ES-I3 (cell line): ENCODE measurements around the gene ZNF138.
"Not testable (repeated sequence)": the region's sequence is repeated elsewhere in the genome, so short reads cannot be mapped to it uniquely, and the experiment has no call there.

Experiments used
- H3K36me3 ChIP-seq: 2 replicates; pipeline ENCODE4 v1.6.1; 2013; ENCODE audit warnings: mild to moderate bottlenecking, low read length, control low read depth, moderate library complexity; ENCODE audit not compliant: insufficient read depth
- H3K4me1 ChIP-seq: 2 replicates; pipeline ENCODE4 v1.6.1; 2013; ENCODE audit warnings: mild to moderate bottlenecking, control low read depth, low read length; ENCODE audit not compliant: insufficient read depth
- H3K9ac ChIP-seq: 2 replicates; pipeline ENCODE4 v1.6.1; 2013; ENCODE audit warnings: low read depth, mild to moderate bottlenecking, low read length, moderate library complexity
- H3K9me3 ChIP-seq: 2 replicates; pipeline ENCODE4 v1.6.1; 2013; ENCODE audit warnings: mild to moderate bottlenecking, low read length, moderate library complexity; ENCODE audit not compliant: control insufficient read depth, insufficient read depth

ZNF138 gene

GRCh38 chr7:64863530-64863929 is 69.3 kb downstream of the ZNF138 start:
- not testable (repeated sequence) for H3K4me1 ChIP-seq, H3K9me3 ChIP-seq, H3K9ac ChIP-seq, H3K36me3 ChIP-seq

DNA sequence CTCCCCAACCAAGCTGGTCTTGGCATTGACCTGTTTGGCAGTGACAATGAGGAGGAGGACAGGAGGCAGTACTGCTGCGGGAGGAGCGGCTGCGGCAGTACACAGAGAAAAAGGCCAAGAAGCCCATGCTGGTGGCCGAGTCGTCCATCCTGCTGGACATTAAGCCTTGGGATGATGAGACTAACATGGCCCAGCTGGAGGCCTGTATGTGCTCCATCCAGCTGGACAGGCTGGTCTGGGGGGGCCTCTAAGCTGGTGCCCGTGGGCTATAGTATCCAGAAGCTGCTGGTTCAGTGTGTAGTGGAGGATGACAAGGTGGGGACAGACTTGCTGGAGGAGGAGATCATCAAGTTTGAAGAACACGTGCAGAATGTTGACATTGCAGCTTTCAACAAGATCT is 69.7 kb downstream of the ZNF138 start:
- H3K4me1 ChIP-seq: no peaks in the 10 kb centered on the region
- H3K9me3 ChIP-seq: no peaks in the 10 kb centered on the region
- H3K36me3 ChIP-seq: no peaks in the 10 kb centered on the region
- H3K9ac ChIP-seq: no peak overlapping the region

- no peak overlapping the region for H3K9ac ChIP-seq
- no peaks in the 10 kb centered on the region for H3K36me3 ChIP-seq
- H3K9me3 ChIP-seq: no peaks in the 10 kb centered on the region
- no peaks in the 10 kb centered on the region for H3K4me1 ChIP-seq
These were observed 73.7 kb downstream of the ZNF138 start for GRCh38 chr7:64867863-64868440.

- Histone ChIP-seq H3K9ac (no peak overlapping the region), H3K9me3 (no peaks in the 10 kb centered on the region), H3K36me3 (no peaks in the 10 kb centered on the region), H3K4me1 (no peaks in the 10 kb centered on the region)
These were observed 74.3 kb downstream of the ZNF138 start for GRCh38 chr7:64868499-64868898.

GRCh38 chr7:64869121-64869725 is 75.0 kb downstream of the ZNF138 start:
- no peaks in the 10 kb centered on the region for H3K9me3 ChIP-seq
- H3K36me3 ChIP-seq: no peaks in the 10 kb centered on the region
- H3K4me1 ChIP-seq: no peaks in the 10 kb centered on the region
- no peak overlapping the region for H3K9ac ChIP-seq

DNA sequence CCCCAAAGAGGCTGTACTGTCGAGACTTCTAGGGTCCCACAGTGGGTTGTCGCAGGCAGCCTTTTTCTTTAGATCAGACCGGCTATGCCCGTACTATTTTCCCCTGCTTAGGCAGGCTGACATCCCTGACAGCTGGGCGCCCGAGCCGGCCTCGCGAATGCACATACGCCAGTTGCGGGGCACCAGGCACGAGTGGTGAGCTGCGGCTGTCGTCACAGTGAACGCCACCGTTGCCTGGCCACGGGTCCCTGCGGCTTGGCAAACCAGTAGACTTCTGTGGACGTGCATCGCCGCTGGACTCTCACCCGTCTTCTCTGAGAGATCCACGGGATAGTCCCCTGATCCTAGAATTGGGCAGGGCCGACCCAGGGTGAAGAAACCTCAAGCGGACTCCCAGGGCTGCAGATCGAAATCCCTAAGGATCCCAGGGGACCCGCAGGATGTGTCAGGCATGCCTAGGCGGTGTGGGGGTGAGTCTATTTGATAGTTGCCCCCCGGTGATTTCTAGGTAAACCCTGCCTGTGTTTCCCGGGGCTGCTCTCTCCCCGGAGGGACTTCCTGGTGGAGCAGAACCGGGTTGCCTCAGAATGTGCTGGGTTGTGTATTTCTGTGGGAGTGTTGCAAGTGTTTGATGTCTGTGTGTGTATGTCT is 75.8 kb downstream of the ZNF138 start:
- H3K4me1 ChIP-seq: no peaks in the 10 kb centered on the region
- H3K9ac ChIP-seq: no peak overlapping the region
- H3K36me3 ChIP-seq: no peaks in the 10 kb centered on the region
- H3K9me3 ChIP-seq: no peaks in the 10 kb centered on the region

DNA sequence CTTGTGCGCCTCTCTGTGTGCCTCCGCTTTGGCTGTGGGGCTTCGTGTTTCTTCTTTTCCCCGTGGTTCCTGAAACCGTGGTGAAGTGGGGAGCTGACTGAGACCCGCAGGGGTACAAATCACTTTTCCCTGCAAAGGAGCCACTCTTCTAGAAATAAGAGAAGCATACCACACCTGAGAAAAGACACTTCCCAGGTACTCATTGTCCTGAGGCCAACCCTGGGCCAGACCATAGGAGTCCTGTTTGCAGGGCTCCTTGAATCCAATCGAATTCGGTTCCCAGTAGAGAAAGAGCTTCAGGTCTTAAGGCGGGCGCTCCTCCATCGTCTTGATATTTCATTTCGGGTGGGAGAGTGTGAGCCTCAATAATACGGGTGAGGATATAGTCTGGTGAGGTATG is 76.4 kb downstream of the ZNF138 start:
- Histone ChIP-seq H3K36me3 (no peaks in the 10 kb centered on the region), H3K4me1 (no peaks in the 10 kb centered on the region), H3K9me3 (no peaks in the 10 kb centered on the region), H3K9ac (no peak overlapping the region)

DNA sequence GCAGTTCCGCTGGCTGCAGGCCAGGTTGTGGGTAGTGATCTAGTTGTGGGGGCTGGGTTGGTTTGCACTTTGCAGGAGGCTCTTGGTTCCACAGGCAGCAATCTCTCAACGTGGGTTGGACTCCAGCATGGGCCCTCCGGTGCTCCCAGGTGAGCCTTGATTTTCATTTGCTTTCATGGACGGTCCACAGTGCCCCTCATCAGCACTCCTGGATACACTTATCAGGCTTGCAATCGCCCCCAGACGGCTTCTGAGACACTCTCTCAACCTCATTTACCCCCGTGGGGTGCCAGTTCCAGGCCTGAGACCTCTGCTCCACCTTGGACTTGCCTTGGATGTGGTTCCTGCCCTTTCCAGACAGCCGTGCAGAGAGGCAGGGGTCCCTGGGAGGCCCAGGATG is 77.5 kb downstream of the ZNF138 start:
- no peaks in the 10 kb centered on the region for H3K9me3 ChIP-seq

DNA sequence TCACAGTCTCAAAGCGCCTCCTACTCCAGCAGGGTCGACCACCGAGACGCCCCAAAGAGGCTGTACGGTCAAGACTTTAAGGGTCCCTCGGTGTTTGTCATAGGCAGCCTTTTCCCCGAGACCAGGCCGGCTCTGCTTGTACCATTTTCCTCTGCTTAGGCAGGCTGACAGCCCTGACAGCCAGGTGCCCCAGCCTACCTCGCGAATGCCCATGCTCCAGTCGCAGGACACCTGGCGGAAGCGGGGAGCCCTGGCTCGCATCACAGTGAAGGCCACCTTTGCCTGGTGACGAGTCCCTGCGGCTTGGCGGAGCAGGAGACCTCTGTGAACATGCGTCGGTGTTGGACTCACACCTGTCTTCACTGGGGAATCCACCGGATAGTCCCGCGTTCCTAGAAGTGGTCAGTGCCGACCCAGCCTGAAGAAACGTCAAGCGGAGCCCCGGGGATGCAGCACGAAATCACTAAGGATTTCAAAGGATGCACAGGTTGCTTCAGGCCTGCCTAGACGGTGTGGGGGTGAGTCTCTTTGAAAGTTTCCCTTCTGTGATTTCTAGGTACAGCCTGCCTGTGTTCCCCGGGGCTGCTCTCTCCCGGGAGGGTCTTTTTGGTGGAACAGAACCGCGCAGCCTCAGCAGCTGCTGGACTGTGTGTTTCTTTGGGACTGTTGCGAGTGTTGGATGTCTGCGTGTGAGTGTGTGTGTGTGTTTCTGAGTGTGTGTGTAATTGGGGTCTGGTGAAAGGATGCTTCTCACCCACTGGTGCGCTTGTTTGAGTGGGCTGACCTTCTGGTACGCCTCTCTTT is 78.3 kb downstream of the ZNF138 start:
- H3K4me1 ChIP-seq: no peaks in the 10 kb centered on the region
- H3K9ac ChIP-seq: no peak overlapping the region
- no peaks in the 10 kb centered on the region for H3K36me3 ChIP-seq
- H3K9me3 ChIP-seq: no peaks in the 10 kb centered on the region

More for the DNA sequence above, 77.5 kb downstream of the ZNF138 start:
- Histone ChIP-seq H3K9ac (no peak overlapping the region), H3K4me1 (no peaks in the 10 kb centered on the region), H3K36me3 (no peaks in the 10 kb centered on the region)

DNA sequence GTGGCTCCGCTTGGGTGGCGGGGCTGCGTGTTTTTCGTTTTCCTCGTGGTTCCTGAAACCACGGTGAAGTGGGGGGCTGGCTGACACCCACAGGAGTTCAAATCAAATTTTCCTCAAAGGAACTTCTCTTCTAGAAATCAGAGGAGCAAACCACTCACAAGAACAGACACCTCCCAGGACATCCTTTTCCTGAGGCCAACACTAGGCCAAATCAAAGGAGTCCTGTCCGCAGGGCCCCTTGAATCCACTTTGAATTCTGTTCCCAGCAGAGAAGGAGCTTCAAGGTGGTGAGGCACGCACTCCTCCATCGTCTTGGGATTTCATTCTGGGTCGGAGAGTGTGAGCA is 78.9 kb downstream of the ZNF138 start:
- Histone ChIP-seq H3K9me3 (no peaks in the 10 kb centered on the region), H3K36me3 (no peaks in the 10 kb centered on the region), H3K4me1 (no peaks in the 10 kb centered on the region), H3K9ac (no peak overlapping the region)

DNA sequence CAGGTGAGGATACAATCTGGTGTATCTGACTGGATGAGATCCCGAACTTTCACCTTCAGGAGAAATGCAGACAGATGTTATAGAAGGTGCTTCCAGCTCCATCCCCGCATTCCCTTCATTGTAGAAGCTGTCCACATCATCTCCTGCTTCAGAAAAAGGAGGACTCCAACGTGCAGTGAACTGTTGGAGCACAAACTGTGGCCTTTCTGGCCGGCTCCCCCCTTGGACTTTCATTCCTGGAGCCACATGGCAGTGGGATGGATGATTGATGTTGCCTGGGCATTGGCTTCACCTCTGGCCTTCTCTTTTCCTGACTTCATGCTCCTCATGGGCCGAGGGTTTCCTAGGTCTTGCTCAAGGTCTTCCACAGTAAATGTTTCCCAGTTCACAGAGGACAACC is 79.3 kb downstream of the ZNF138 start:
- Histone ChIP-seq H3K9ac (no peak overlapping the region), H3K9me3 (no peaks in the 10 kb centered on the region), H3K36me3 (no peaks in the 10 kb centered on the region), H3K4me1 (no peaks in the 10 kb centered on the region)

DNA sequence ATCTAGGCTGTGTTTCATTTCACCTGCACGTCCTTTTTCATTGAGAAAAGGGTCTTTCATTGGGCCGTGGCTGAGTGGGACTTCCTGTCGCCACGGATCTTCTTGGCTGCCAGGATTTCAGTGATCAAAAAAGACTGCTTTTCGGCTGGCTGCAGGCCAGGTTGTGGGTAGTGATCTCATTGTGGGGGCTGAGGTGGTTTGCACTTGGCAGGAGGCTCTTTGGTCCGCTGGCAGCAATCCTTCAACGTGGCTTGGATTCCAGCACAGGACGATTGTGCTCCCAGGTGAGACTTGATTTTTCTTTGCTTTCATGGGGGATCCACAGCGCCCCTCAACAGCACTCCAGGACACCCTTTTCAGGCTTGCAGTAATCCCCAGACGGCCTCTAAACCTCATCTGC is 79.9 kb downstream of the ZNF138 start:
- no peaks in the 10 kb centered on the region for H3K4me1 ChIP-seq
- H3K36me3 ChIP-seq: no peaks in the 10 kb centered on the region
- H3K9me3 ChIP-seq: no peaks in the 10 kb centered on the region
- no peak overlapping the region for H3K9ac ChIP-seq

GRCh38 chr7:64874562-64875250 is 80.5 kb downstream of the ZNF138 start:
- no peaks in the 10 kb centered on the region for H3K4me1 ChIP-seq
- no peaks in the 10 kb centered on the region for H3K9me3 ChIP-seq
- no peak overlapping the region for H3K9ac ChIP-seq
- H3K36me3 ChIP-seq: no peaks in the 10 kb centered on the region

- Histone ChIP-seq H3K9ac (no peak overlapping the region), H3K36me3 (no peaks in the 10 kb centered on the region), H3K9me3 (no peaks in the 10 kb centered on the region), H3K4me1 (no peaks in the 10 kb centered on the region)
These were observed 81.0 kb downstream of the ZNF138 start for GRCh38 chr7:64875258-64875657.
